ENCODE results near the gene IFT57.

DNA sequence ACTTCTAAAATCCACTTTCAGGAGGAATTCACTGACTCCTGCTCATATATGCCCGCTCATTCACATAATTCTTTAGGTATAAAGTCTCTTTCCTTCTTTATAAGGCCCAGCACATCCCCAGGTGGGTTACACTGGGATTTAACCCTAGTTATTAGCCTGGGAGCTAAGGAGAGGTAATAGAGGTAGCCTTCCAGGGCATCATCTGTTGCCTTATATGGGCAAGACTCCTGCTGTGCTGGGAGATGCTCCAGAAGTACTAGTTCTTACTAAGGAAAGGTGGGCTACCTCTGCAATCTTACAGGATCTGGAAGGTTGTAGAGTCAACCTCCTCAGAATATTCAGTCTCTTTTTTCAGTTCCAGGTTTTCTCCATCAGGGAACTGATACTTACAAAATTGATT is 13.1 kb upstream of the IFT57 start:
- TF ChIP-seq TAF1 (IDR thresholded peaks at IDR 0.05; ENCODE audit: borderline replicate concordance, low read depth, low read length) (no peak), POLR2A (IDR thresholded peaks at IDR 0.05; ENCODE audit: low read depth, low read length) (no peak), POLR2AphosphoS5 (IDR thresholded peaks at IDR 0.05; ENCODE audit: low read depth, low read length) (no peak)

Data from GM12892 (cell line).